T1000 (cell line): ENCODE results near the gene FAM234A.

Experiments
- DNase-seq: peaks from one replicate; lab custom pipeline; 2025; ENCODE audit warnings: mixed read lengths; lab: John Stamatoyannopoulos, UW

The FAM234A gene

GRCh38 chr16:281660-282255 lies 47.1 kb downstream of the FAM234A start:
- no peak for DNase-seq

DNA sequence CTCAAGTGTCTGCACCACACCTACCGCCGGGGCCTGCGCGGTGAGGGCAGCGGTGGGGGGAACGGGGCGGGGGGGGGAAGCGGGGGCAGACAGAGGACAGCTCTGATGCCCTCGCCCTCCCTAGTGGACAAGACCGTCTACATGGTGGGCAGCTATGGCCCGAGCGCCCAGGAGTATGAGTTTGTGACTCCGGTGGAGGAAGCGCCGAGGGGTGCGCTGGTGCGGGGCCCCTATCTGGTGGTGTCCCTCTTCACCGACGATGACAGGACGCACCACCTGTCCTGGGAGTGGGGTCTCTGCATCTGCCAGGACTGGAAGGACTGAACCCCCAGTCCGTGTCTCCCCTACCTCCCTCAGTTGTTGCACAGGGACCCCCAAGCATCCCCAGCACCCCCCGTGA lies 47.9 kb downstream of the FAM234A start:
- no peak for DNase-seq

DNA sequence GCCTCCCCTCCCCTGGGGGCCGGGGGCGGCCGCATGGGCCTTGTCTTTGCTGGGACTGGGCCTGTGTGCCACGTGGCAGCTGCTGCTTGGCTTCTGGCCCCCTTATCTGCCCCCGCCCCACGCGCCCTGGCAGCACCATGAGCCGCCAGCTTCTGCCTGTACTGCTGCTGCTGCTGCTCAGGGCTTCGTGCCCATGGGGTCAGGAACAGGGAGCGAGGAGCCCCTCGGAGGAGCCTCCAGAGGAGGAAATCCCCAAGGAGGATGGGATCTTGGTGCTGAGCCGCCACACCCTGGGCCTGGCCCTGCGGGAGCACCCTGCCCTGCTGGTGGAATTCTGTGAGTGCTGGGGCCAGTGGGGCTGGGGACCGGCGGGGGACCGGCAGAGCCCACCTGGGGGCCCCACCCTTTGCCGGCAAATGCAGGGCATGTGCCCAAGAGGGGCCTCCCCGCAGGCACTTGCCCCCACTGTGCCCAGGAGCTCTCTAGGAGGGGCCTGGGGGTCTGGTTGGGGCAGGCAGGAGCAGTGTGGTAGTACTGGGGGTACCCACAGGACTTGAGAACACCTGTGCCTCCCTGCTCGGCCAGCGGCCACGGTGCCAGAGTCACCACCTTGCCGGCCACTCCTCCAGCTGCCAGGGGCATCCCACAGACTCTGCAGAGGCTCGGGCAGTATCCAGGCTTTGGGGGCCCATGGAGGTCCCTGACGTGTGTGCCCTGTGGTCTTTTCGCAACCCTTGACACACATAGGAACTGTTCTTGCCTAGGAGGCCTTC lies 48.6 kb downstream of the FAM234A start, which contains the start of gene PDIA2:
TSS of gene PDIA2 (plus strand) at position 132 of the 773 bp plus-strand sequence. CDS start at position 138, 6 bp downstream.
- DNase-seq, result no peak

DNA sequence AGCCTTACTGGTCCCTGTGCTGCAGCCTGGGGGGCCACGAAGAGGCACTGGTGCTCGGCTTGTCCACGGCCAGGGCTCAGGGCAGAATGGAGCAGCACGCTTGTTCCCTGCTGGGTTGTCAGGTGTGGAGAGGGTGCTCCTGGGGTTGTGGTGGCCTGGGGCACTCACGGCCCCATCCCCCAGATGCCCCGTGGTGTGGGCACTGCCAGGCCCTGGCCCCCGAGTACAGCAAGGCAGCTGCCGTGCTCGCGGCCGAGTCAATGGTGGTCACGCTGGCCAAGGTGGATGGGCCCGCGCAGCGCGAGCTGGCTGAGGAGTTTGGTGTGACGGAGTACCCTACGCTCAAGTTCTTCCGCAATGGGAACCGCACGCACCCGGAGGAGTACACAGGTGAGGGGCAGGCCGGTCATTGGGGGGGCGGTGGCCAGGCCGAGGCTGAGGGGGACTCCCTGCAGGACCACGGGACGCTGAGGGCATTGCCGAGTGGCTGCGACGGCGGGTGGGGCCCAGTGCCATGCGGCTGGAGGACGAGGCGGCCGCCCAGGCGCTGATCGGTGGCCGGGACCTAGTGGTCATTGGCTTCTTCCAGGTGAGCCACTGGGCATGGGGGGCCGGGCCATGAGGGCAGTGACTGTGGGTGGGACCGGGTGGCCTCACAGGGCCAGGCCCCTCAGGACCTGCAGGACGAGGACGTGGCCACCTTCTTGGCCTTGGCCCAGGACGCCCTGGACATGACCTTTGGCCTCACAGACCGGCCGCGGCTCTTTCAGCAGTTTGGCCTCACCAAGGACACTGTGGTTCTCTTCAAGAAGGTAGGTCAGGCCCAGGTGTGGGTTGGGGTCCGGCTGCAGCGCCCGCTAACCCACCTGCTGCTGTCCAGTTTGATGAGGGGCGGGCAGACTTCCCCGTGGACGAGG lies 49.8 kb downstream of the FAM234A start:
- DNase-seq, result no peak

GRCh38 chr16:285146-286055 lies 50.8 kb downstream of the FAM234A start:
- DNase-seq, result no peak

- no peak for DNase-seq
Measured at GRCh38 chr16:286491-287297, 52.1 kb downstream of the FAM234A start.

GRCh38 chr16:287298-287811 lies 52.7 kb downstream of the FAM234A start:
- no peak for DNase-seq

GRCh38 chr16:287981-288920 lies 53.6 kb downstream of the FAM234A start:
- DNase-seq, result no peak

GRCh38 chr16:289395-289997 lies 54.9 kb downstream of the FAM234A start:
- DNase-seq, result no peak

DNA sequence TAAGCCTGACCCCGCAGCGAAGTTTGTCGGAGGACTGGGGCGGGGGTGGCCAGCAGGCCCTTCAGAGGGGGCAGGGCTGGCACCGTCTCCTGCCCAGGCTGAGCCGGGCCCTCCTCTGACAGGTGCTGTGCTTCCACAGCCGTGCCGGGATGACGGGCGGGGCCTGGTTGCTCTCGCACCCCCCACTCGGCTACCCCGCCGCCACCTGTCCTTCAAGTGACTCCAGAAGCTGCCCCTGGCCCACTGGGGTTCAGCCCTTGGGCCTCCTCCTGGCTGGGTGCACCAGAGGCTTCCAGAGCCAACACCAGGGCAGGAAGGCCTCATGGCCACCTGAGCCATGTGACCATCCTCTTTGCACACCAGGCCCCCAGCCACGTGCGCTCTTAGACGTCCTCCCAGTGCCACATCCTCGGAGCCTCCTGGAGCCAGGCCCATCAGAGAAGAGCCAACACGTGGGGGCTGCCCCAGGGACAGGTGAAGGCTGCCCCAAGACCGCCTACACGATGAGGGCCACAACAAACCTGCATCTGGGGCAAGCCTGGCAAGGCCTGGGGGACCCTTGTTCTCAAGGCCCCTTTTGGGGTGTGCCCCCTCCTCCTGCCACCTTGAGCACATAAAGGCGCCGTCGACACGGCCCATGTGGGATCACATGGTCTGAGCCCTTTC lies 55.5 kb downstream of the FAM234A start:
- no peak for DNase-seq

- DNase-seq, result no peak
Measured at GRCh38 chr16:290681-291405, 56.2 kb downstream of the FAM234A start.

- DNase-seq, result no peak
Measured at GRCh38 chr16:291539-291938, 56.9 kb downstream of the FAM234A start.

DNA sequence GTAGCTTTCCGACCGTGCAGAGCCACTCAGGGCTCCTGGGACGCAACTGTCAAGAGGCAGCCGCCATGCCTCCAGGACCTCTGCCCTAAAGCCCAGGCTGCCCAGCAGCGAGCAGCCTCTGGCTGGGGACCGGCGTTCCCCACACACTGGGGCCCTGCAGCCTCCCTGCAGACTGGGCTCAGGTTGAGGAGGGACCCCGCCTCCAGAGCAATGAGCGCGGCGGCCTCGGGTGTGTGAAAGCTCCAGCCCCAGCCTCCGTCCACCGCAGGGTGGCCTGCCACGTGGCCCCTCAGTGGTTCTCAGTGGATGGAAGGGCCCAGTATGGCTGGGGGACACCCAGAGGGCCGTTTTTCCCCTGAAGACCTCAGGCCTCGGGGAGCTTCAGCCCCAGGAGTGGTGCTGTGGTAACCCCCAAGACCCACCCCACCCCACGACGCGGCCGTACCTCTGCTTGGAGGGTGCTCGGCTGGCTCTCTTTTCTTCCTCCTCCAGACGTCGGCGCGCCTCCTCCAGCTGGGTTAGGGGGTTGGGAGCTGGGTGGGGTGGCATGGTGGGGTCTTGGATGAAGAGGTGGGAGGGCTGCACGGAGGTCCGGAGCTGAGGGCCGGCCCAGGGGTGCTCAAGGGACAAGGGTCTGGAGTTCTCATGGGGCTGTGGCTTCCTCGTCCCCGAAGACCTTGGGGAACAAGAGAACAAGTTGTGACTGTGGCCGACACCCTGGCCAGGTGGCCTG lies 58.6 kb downstream of the FAM234A start:
- no peak for DNase-seq

- DNase-seq, result no peak
Measured at GRCh38 chr16:296276-296675, 61.7 kb downstream of the FAM234A start.

DNA sequence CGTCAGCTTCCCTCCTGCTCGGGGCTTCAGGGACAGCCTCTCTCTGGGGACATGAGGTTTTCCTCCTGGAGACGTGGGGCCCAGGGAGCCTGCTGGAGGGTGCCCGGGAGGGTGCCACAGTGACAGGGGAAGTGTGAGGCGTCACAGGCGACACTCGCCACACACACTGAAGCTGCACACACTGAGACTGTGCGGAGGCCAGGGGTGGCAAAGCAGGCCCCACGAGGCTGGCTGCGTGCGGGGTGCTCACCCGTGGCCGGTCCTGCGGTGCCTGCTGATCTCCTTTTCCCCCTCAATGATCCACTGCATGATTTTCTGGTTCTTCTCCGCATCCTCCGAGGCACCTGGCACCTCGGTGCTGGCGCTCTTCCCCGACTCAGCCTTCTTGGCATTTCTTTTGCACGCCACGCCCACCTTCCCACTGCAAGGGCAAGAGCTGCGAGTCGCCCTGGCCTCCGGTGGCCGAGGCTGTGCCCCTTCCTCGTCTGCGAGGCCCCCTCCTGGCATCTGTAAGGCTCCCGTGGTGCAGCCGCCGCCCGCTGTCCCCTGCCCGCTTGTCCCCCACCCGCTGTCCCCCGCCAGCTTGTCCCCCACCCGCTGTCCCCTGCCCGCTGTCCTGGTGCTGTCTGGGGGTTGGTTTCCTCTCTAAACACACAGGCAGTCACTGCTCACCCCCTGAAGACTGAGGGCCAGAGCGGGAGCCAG lies 62.3 kb downstream of the FAM234A start:
- no peak for DNase-seq

- no peak for DNase-seq
Measured at GRCh38 chr16:297832-298231, 63.2 kb downstream of the FAM234A start.
